ENCODE data around the gene ST8SIA4. TPM values are rescaled to one million over a fixed set of nuclear protein-coding genes. Genes with fewer than 3 reads are reported as not detected.

The ST8SIA4 gene
- total RNA-seq, 1 experiment from 2014 or later: not detected

DNA sequence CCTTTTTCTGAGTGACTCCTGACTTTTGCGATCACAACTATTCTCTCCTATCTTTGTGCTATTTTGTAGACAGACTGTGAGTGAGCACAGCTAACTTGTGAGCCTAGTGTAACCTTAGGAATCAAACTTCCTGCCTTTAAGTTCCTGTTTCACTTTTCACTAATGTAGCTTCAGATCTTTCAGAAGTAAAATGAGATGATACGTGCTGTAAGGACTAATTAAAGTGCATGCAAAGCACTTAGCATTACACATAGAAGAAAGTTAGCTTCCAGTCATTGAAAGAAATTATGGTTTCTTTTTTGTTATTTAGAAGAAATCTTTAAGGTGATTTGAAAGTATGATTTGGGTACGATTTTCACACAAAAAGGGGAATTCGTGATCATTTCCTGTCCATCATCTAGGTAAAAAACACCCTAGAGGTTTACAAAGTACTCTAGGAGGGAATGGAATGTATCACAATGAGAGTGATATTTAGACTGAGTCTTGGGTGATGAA lies 122.7 kb downstream of the ST8SIA4 start:
- peaks cover 9 to 20% of the 10 kb centered on the region in 2 experiments; a peak in 3 of 4 replicates for H3K4me1 ChIP-seq (ENCODE audit: control insufficient read depth in 1 of 2, insufficient read depth in 2 of 2, low read length in 2 of 2)
- H3K27ac ChIP-seq (ENCODE audit: low read depth, low read length): no peak overlapping the region
- no peaks in the 10 kb centered on the region for H3K27me3 ChIP-seq (ENCODE audit: insufficient read depth, low read length)
- H3K36me3 ChIP-seq (ENCODE audit: control insufficient read depth in 1 of 2, insufficient read depth in 2 of 2, low read length in 2 of 2): no peaks in the 10 kb centered on the region
- ChIA-PET CTCF (no interaction called here), POLR2A (no interaction called here), RAD21 (ENCODE audit: low non-redundant PET in 1 of 2, low total read pairs in 2 of 2, uncharacterized antibody in 2 of 2, unreplicated experiment in 2 of 2) (no interaction called here)
- H4K20me1 ChIP-seq (ENCODE audit: insufficient read depth): no peaks in the 10 kb centered on the region
- intact Hi-C loops (cut with micrococcal nuclease): no loop called here
- DNase-seq (ENCODE audit: low read depth, low spot score) (no peak), ATAC-seq (no peak)
- H3K4me2 ChIP-seq (ENCODE audit: low read length): no peak overlapping the region
- TF ChIP-seq ATF3 (IDR thresholded peaks at IDR 0.05) (no peak), ZFX (IDR thresholded peaks at IDR 0.05) (no peak), EGR1 (IDR thresholded peaks at IDR 0.05; ENCODE audit: low read depth) (no peak), TCF7L2 (IDR thresholded peaks at IDR 0.05; ENCODE audit: borderline replicate concordance, extremely low read depth, insufficient read depth, insufficient read length) (no peak), ZNF274 (IDR thresholded peaks at IDR 0.05; ENCODE audit: low read depth, low read length) (no peak), SP1 (IDR thresholded peaks at IDR 0.05; ENCODE audit: low read depth) (no peak), POLR2AphosphoS5 (IDR thresholded peaks at IDR 0.05; ENCODE audit: low read depth, low read length) (no peak), POLR2A (IDR thresholded peaks at IDR 0.05; ENCODE audit: borderline replicate concordance, extremely low read depth, insufficient read depth, insufficient read length) (no peak), JUND (IDR thresholded peaks at IDR 0.05) (no peak), ELF1 (IDR thresholded peaks at IDR 0.05; ENCODE audit: borderline replicate concordance, low read depth) (no peak), REST (IDR thresholded peaks at IDR 0.05; ENCODE audit: low read depth) (no peak), SRF (IDR thresholded peaks at IDR 0.05; ENCODE audit: low read depth) (no peak), RAD21 (IDR thresholded peaks at IDR 0.05; ENCODE audit: low read depth) (no peak), MAX (IDR thresholded peaks at IDR 0.05) (no peak), CEBPB (IDR thresholded peaks at IDR 0.05; ENCODE audit: low read depth) (no peak)
- TF ChIP-seq, protein P1, sequence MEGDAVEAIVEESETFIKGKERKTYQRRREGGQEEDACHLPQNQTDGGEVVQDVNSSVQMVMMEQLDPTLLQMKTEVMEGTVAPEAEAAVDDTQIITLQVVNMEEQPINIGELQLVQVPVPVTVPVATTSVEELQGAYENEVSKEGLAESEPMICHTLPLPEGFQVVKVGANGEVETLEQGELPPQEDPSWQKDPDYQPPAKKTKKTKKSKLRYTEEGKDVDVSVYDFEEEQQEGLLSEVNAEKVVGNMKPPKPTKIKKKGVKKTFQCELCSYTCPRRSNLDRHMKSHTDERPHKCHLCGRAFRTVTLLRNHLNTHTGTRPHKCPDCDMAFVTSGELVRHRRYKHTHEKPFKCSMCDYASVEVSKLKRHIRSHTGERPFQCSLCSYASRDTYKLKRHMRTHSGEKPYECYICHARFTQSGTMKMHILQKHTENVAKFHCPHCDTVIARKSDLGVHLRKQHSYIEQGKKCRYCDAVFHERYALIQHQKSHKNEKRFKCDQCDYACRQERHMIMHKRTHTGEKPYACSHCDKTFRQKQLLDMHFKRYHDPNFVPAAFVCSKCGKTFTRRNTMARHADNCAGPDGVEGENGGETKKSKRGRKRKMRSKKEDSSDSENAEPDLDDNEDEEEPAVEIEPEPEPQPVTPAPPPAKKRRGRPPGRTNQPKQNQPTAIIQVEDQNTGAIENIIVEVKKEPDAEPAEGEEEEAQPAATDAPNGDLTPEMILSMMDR (IDR thresholded peaks at IDR 0.05 in 2 of 3, conservative IDR thresholded peaks at IDR 0.05 in 1 of 3; ENCODE audit: borderline replicate concordance in 1 of 3, insufficient read depth in 1 of 3, low read depth in 2 of 3, low read length in 2 of 3): no peak
- H2AFZ ChIP-seq (ENCODE audit: low read depth, low read length, poor library complexity, severe bottlenecking): peak overlapping the region; percentile 77
- no peak overlapping the region for H3K9ac ChIP-seq (ENCODE audit: low read length)
- no peaks in the 10 kb centered on the region for H3K9me3 ChIP-seq (ENCODE audit: control insufficient read depth in 1 of 2, insufficient read depth in 1 of 2, low read depth in 1 of 2, low read length in 2 of 2)
- no peaks in the 10 kb centered on the region for H3K9me2 ChIP-seq (ENCODE audit: insufficient read depth)
- H3K79me2 ChIP-seq (ENCODE audit: insufficient read depth, low read length): no peaks in the 10 kb centered on the region
- BruUV-seq (replicated peaks): no TSS peak
- no peak overlapping the region for H3K4me3 ChIP-seq (replicated peaks in 1 of 2; ENCODE audit: low read depth in 1 of 2, low read length in 2 of 2)
